GM12801 (cell line): ENCODE results near the gene OOSP1.

ENCODE experiments used
- CTCF ChIP-seq: IDR thresholded peaks from one replicate; pipeline ENCODE4 v1.5.1; 2011; ENCODE audit warnings: control low read depth; ENCODE audit not compliant: insufficient read length; ENCODE audit errors: extremely low read depth

OOSP1 gene

GRCh38 chr11:60005360-60005759 lies 67.1 kb downstream of the OOSP1 start:
- TF ChIP-seq CTCF: no peak
